ENCODE results near the gene ADH1C. TPM values are rescaled to one million over a fixed set of nuclear protein-coding genes. Genes with fewer than 3 reads are reported as not detected.
"Not testable (repeated sequence)": the region's sequence is repeated elsewhere in the genome, so short reads cannot be mapped to it uniquely, and the experiment has no call there.

Gene ADH1C
- total and polyA plus RNA-seq, 7 experiments from 2014 or later: not detected

DNA sequence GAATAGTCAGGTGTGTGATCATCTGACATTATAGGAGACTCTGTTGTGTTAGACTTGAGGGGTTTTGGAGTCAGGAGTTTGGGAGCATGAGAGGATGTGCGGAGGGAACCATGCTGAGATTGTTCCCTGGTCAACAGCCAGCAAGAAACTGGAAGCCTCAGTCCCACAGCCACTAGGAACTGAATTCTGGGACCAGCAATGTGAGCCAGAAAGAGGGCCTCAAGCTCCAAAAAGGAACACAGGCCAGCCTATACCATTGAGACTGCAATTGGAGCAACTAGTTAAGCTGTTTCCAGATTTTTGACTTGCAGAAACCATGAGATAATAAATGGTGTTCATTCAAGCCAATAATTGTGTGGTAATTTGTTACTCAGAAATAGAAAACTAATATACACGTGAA, 22.7 kb downstream of the ADH1C start:
- intact Hi-C loops (cut with micrococcal nuclease): no loop called here
- no peak overlapping the region for H3K27ac Mint-ChIP-seq
- no peak for ATAC-seq
- H3K9me3 ChIP-seq (ENCODE audit: control insufficient read depth in 2 of 3, low read length in 3 of 3): no peaks in the 10 kb centered on the region
- peaks cover 0 to 11% (median 2%) of the 10 kb centered on the region in 11 donors for H3K9me3 Mint-ChIP-seq
- no peaks in the 10 kb centered on the region for H3K27me3 ChIP-seq (ENCODE audit: control insufficient read depth in 2 of 2, insufficient read depth in 2 of 2, low read length in 2 of 2)
- DNase-seq: no peak
- ChIA-PET POLR2A (no interaction called here), CTCF (no interaction called here)
- peaks cover 0 to 9% (median 5%) of the 10 kb centered on the region in 5 donors for H3K27me3 Mint-ChIP-seq
- H3K4me3 Mint-ChIP-seq: no peak overlapping the region
- H3K4me1 Mint-ChIP-seq: no peaks in the 10 kb centered on the region
- no peaks in the 10 kb centered on the region for H3K36me3 Mint-ChIP-seq
- H3K36me3 ChIP-seq (ENCODE audit: control insufficient read depth in 2 of 3, insufficient read depth in 3 of 3, low read length in 3 of 3): no peaks in the 10 kb centered on the region
- no peak overlapping the region for H3K4me3 ChIP-seq (ENCODE audit: low read length)
- H3K27ac ChIP-seq (ENCODE audit: low read depth, low read length): no peak overlapping the region
- H3K4me1 ChIP-seq (ENCODE audit: control insufficient read depth in 2 of 2, insufficient read depth in 2 of 2, low read length in 2 of 2): no peaks in the 10 kb centered on the region

DNA sequence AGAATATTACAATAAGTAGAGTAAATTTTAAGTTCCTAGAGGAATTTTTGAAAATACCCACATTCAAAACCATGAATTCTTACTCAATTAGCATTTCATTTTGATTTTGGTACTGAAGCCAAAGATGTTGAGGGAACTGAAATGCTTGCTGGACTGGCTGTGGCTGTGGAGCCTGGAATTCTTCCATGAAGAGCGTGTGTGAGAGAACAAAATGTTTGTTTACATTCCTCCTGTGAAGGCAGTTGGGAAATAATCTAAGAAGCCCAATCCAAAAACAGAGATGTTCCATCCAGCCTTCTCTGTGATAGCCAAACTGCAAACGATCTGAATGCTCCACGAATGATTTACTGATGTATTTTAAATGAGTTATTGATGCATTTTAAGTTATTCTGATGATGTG, 27.6 kb downstream of the ADH1C start:
- peaks cover 0 to 11% (median 1%) of the 10 kb centered on the region in 11 donors for H3K9me3 Mint-ChIP-seq
- ChIA-PET POLR2A (no interaction called here), CTCF (no interaction called here)
- no peak for DNase-seq
- Histone ChIP-seq H3K27ac (ENCODE audit: low read depth, low read length) (no peak overlapping the region), H3K27me3 (ENCODE audit: control insufficient read depth in 2 of 2, insufficient read depth in 2 of 2, low read length in 2 of 2) (no peaks in the 10 kb centered on the region), H3K9me3 (ENCODE audit: control insufficient read depth in 2 of 3, low read length in 3 of 3) (no peaks in the 10 kb centered on the region), H3K4me1 (ENCODE audit: control insufficient read depth in 2 of 2, insufficient read depth in 2 of 2, low read length in 2 of 2) (no peaks in the 10 kb centered on the region), H3K4me3 (ENCODE audit: low read length) (no peak overlapping the region), H3K36me3 (ENCODE audit: control insufficient read depth in 2 of 3, insufficient read depth in 3 of 3, low read length in 3 of 3) (no peaks in the 10 kb centered on the region)
- no peak for ATAC-seq
- H3K4me3 Mint-ChIP-seq: no peak overlapping the region
- H3K27me3 Mint-ChIP-seq: peaks cover 0 to 23% (median 11%) of the 10 kb centered on the region in 5 donors
- no peak overlapping the region for H3K27ac Mint-ChIP-seq
- H3K4me1 Mint-ChIP-seq: no peaks in the 10 kb centered on the region
- intact Hi-C loops (cut with micrococcal nuclease): no loop called here
- H3K36me3 Mint-ChIP-seq: no peaks in the 10 kb centered on the region

DNA sequence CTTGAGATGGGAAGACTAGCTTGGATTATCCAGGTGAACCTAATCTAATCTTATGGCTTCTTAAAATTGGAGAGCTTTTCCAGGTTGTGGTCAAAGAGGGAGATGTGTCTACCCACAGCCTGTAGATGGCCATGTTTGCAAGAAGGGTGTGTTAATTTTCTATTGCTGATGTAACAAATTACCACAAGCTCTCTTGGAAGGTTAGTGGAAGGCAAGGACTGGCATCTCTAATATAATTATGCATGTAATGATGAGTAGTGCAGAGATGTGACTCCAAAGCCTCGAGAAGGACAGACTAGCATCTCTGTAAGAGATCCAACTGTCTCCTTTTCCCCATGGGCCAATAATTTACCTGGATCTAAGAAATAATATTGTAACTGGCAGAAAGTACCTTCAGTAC, 28.2 kb downstream of the ADH1C start:
- ATAC-seq (no peak), DNase-seq (no peak)
- no peaks in the 10 kb centered on the region for H3K36me3 Mint-ChIP-seq
- intact Hi-C loops (cut with micrococcal nuclease): no loop called here
- Histone ChIP-seq H3K9me3 (ENCODE audit: control insufficient read depth in 2 of 3, low read length in 3 of 3) (no peaks in the 10 kb centered on the region), H3K36me3 (ENCODE audit: control insufficient read depth in 2 of 3, insufficient read depth in 3 of 3, low read length in 3 of 3) (no peaks in the 10 kb centered on the region), H3K4me1 (ENCODE audit: control insufficient read depth in 2 of 2, insufficient read depth in 2 of 2, low read length in 2 of 2) (no peaks in the 10 kb centered on the region), H3K4me3 (ENCODE audit: low read length) (no peak overlapping the region), H3K27ac (ENCODE audit: low read depth, low read length) (no peak overlapping the region), H3K27me3 (ENCODE audit: control insufficient read depth in 2 of 2, insufficient read depth in 2 of 2, low read length in 2 of 2) (no peaks in the 10 kb centered on the region)
- no peaks in the 10 kb centered on the region for H3K4me1 Mint-ChIP-seq
- no peak overlapping the region for H3K27ac Mint-ChIP-seq
- POLR2A ChIA-PET: no interaction called here
- no peak overlapping the region for H3K4me3 Mint-ChIP-seq
- H3K27me3 Mint-ChIP-seq: peaks cover 0 to 23% (median 12%) of the 10 kb centered on the region in 5 donors
- CTCF ChIA-PET: no interaction called here
- peaks cover 0 to 11% (median 1%) of the 10 kb centered on the region in 11 donors for H3K9me3 Mint-ChIP-seq

DNA sequence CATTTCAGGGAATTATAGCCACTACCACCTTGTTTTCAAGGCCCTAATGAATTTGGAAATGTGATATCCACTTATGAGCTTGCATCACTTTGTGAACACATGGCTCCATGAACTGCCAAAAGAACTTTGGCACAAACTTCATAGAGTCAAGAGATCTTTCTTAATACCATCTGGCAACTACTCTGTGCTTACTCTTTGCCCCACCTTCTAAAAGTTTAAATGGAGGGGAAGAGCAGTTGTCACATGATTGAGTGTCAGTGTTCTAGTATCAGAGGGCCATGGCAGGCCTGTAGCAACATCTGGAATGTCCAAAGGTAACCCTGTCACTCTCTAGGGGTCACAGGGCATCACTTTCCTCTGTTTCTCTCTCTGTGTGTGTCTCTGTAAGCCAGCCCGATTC, 28.8 kb downstream of the ADH1C start:
- peaks cover 0 to 23% (median 12%) of the 10 kb centered on the region in 5 donors for H3K27me3 Mint-ChIP-seq
- intact Hi-C loops (cut with micrococcal nuclease): no loop called here
- CTCF ChIA-PET: no interaction called here
- H3K4me3 Mint-ChIP-seq: no peak overlapping the region
- H3K36me3 Mint-ChIP-seq: no peaks in the 10 kb centered on the region
- ATAC-seq (no peak), DNase-seq (no peak)
- H3K9me3 Mint-ChIP-seq: peaks cover 0 to 11% (median 1%) of the 10 kb centered on the region in 11 donors
- no peak overlapping the region for H3K27ac Mint-ChIP-seq
- Histone ChIP-seq H3K27me3 (ENCODE audit: control insufficient read depth in 2 of 2, insufficient read depth in 2 of 2, low read length in 2 of 2) (no peaks in the 10 kb centered on the region), H3K9me3 (ENCODE audit: control insufficient read depth in 2 of 3, low read length in 3 of 3) (no peaks in the 10 kb centered on the region), H3K4me3 (ENCODE audit: low read length) (no peak overlapping the region), H3K4me1 (ENCODE audit: control insufficient read depth in 2 of 2, insufficient read depth in 2 of 2, low read length in 2 of 2) (no peaks in the 10 kb centered on the region), H3K27ac (ENCODE audit: low read depth, low read length) (no peak overlapping the region), H3K36me3 (ENCODE audit: control insufficient read depth in 2 of 3, insufficient read depth in 3 of 3, low read length in 3 of 3) (no peaks in the 10 kb centered on the region)
- POLR2A ChIA-PET: no interaction called here
- H3K4me1 Mint-ChIP-seq: no peaks in the 10 kb centered on the region

DNA sequence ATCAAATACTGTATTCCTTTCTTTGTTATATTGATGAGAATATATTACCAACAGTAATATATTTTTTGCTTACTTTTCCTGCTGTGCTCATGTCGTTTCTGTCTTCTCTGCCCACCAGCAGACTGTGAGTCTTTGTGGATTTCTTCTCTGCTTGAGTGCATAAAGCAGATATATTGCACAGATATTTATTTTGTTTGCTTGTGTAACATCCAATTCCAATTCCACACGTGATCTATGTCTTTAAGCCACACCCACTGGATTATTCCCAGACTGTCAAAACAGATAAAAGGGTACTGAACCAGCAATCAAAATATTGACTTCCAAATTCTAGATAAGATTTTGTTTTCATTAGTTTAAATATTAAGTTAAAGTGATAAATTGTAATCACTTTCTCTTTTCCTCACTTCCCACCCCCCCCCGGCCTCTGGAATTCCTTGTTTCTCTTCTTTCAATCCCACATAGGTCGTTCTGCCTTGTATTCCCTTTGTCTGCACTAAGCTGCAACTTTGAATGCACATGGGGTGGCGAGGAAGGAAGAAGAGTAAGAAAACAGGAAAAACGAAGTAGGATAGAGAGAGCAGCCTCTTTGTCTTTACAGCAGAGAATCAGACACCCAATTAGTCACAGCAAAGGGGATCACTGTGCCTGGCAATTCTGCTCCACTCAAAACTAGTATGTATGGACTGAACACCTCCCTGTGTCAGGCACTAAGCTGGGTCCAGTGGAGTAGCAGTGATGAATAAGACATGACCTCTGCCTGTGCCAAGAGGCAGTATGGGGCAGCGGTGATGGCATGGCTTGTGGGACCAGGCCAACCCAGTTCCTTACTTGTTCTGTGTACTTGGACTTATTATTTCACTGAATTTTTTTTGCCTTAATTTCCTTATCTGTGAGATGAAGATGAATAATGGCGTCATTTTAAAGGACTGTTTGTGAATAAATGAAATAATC, 31.0 kb downstream of the ADH1C start, which contains the start of gene ADH1B:
ADH1B (minus strand) TSS at position 161 of the 951 bp plus-strand sequence; CDS start at position 91, 70 bp downstream.
- Histone ChIP-seq H3K4me3 (ENCODE audit: low read length) (no peak within 1 kb of the TSS), H3K27me3 (ENCODE audit: control insufficient read depth in 2 of 2, insufficient read depth in 2 of 2, low read length in 2 of 2) (no peaks in the 10 kb centered on the region), H3K27ac (ENCODE audit: low read depth, low read length) (no peak within 1 kb of the TSS), H3K4me1 (ENCODE audit: control insufficient read depth in 2 of 2, insufficient read depth in 2 of 2, low read length in 2 of 2) (no peaks in the 10 kb centered on the region), H3K9me3 (ENCODE audit: control insufficient read depth in 2 of 3, low read length in 3 of 3) (no peaks in the 10 kb centered on the region), H3K36me3 (ENCODE audit: control insufficient read depth in 2 of 3, insufficient read depth in 3 of 3, low read length in 3 of 3) (no peaks in the 10 kb centered on the region)
- DNase-seq (no peak), ATAC-seq (no peak)
- Mint-ChIP-seq H3K9me3 (peaks cover 0 to 2% (median 0%) of the 10 kb centered on the region in 11 donors), H3K27me3 (peaks cover 0 to 23% (median 20%) of the 10 kb centered on the region in 5 donors), H3K4me1 (no peaks in the 10 kb centered on the region), H3K4me3 (no peak within 1 kb of the TSS), H3K27ac (no peak within 1 kb of the TSS), H3K36me3 (no peaks in the 10 kb centered on the region)
- intact Hi-C loops (cut with micrococcal nuclease): no loop called here
- ChIA-PET POLR2A (no interaction called here), CTCF (no interaction called here)

DNA sequence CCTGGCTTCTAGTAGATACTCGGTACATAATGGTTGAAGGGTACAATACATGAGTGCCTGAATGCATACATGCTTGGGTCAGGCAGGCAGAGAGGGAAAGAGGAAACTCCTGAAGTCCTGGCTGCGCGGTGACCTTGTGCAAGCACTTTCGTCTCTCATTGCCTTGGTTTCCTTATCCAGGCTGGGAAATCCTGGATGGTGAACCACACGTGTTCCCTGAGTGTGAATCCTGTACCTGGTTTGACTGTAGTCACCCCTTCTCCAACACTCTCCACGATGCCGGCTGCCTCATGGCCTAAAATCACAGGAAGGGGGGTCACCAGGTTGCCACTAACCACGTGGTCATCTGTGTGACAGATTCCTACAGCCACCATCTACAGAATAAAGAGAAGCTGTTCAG, 34.7 kb downstream of the ADH1C start:
- H3K36me3 ChIP-seq (ENCODE audit: control insufficient read depth in 2 of 3, insufficient read depth in 3 of 3, low read length in 3 of 3); CTCF ChIA-PET; intact Hi-C loops (cut with micrococcal nuclease); DNase-seq; ATAC-seq; H3K36me3 Mint-ChIP-seq; H3K4me3 ChIP-seq (ENCODE audit: low read length); H3K27me3 ChIP-seq (ENCODE audit: control insufficient read depth in 2 of 2, insufficient read depth in 2 of 2, low read length in 2 of 2); H3K4me3 Mint-ChIP-seq; H3K9me3 Mint-ChIP-seq; H3K9me3 ChIP-seq (ENCODE audit: control insufficient read depth in 2 of 3, low read length in 3 of 3); POLR2A ChIA-PET; H3K4me1 ChIP-seq (ENCODE audit: control insufficient read depth in 2 of 2, insufficient read depth in 2 of 2, low read length in 2 of 2); H3K27ac Mint-ChIP-seq; H3K4me1 Mint-ChIP-seq; H3K27ac ChIP-seq (ENCODE audit: low read depth, low read length): not testable (repeated sequence)
- H3K27me3 Mint-ChIP-seq: peaks cover 0 to 17% (median 9%) of the 10 kb centered on the region in 5 donors

DNA sequence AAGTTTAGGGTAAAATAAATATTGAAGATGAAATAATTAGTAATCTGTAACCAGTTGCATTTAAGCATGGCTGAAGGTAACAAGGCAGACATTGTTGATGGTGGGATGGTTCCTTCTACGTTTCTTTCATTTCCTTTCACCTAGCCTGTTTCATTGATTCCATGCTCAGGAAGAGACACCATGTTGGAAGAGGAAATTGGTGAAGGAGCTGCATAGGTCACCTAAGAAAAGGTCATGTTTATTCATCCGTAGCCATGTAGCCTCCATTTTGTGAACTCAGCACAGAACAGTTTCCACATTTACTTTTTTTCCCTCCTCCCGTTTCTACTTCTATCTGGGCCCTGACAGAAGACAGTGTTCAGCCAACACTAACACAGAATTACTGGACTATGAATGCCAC, 35.2 kb downstream of the ADH1C start:
- ATAC-seq: no peak
- no peaks in the 10 kb centered on the region for H3K9me3 ChIP-seq (ENCODE audit: control insufficient read depth in 2 of 3, low read length in 3 of 3)
- intact Hi-C loops (cut with micrococcal nuclease): no loop called here

More for the DNA sequence above, 35.2 kb downstream of the ADH1C start:
- Mint-ChIP-seq H3K36me3 (no peaks in the 10 kb centered on the region), H3K4me1 (no peaks in the 10 kb centered on the region), H3K27me3 (peaks cover 0 to 17% (median 8%) of the 10 kb centered on the region in 5 donors), H3K9me3 (no peaks in the 10 kb centered on the region), H3K27ac (no peak overlapping the region), H3K4me3 (no peak overlapping the region)
- Histone ChIP-seq H3K27me3 (ENCODE audit: control insufficient read depth in 2 of 2, insufficient read depth in 2 of 2, low read length in 2 of 2) (no peaks in the 10 kb centered on the region), H3K27ac (ENCODE audit: low read depth, low read length) (no peak overlapping the region), H3K4me3 (ENCODE audit: low read length) (no peak overlapping the region), H3K4me1 (ENCODE audit: control insufficient read depth in 2 of 2, insufficient read depth in 2 of 2, low read length in 2 of 2) (no peaks in the 10 kb centered on the region), H3K36me3 (ENCODE audit: control insufficient read depth in 2 of 3, insufficient read depth in 3 of 3, low read length in 3 of 3) (no peaks in the 10 kb centered on the region)
- POLR2A ChIA-PET: no interaction called here
- CTCF ChIA-PET: no interaction called here
- no peak for DNase-seq

Measured in naive thymus-derived CD4-positive, alpha-beta T cell (primary cell).